Esophagus squamous epithelium (tissue), 4 donors: Measurements from ENCODE around the gene RHOG.

Experiments
- CTCF ChIP-seq, 6 experiments: fragments of 450-650 bp in 4 of 6; fragments of 200-600 bp in 2 of 6; sonication (generic) in 2 of 6; IDR thresholded peaks; one replicate each; pipeline ENCODE4 v1.5.1; 2016 to 2019; ENCODE audit warnings: antibody characterized with exemption in 6 of 6, mild to moderate bottlenecking in 4 of 6, moderate library complexity in 4 of 6
- POLR2A ChIP-seq, 4 donors: fragments of 450-650 bp; IDR thresholded peaks; one replicate each; pipeline ENCODE4 v1.6.1; 2017; ENCODE audit warnings: antibody characterized with exemption in 4 of 4, mild to moderate bottlenecking in 4 of 4, moderate library complexity in 3 of 4

GRCh38 chr11:3834664-3835461, 5.9 kb downstream of the RHOG start:
- TF ChIP-seq CTCF (IDR thresholded peaks at IDR 0.05) (no peak), POLR2A (IDR thresholded peaks at IDR 0.05) (no peak)
